KMS-11 (cell line): ENCODE data around the gene PRKACB.

Source experiments
- H2AFZ ChIP-seq: fragments of 200-600 bp; sonication (generic); 2 replicates; pipeline ENCODE4 v1.6.1; 2016; ENCODE audit warnings: antibody characterized with exemption, mixed run types, low read depth
- H3K27ac ChIP-seq: fragments of 200-600 bp; sonication (generic); 2 replicates; pipeline ENCODE4 v1.6.1; 2016; ENCODE audit warnings: mild to moderate bottlenecking, mixed run types
- H3K27me3 ChIP-seq: fragments of 200-600 bp; sonication (generic); 2 replicates; pipeline ENCODE4 v1.6.1; 2017; ENCODE audit warnings: mild to moderate bottlenecking, low read depth, mixed run types, moderate library complexity; ENCODE audit not compliant: insufficient read depth
- H3K36me3 ChIP-seq: fragments of 200-600 bp; sonication (generic); 2 replicates; pipeline ENCODE4 v1.6.1; 2017; ENCODE audit warnings: mild to moderate bottlenecking, mixed run types; ENCODE audit not compliant: insufficient read depth
- H3K4me1 ChIP-seq: fragments of 200-600 bp; sonication (generic); 2 replicates; pipeline ENCODE4 v1.6.1; 2016; ENCODE audit warnings: mild to moderate bottlenecking, low read depth, mixed run types; ENCODE audit not compliant: poor library complexity, severe bottlenecking
- H3K4me2 ChIP-seq: fragments of 200-600 bp; sonication (generic); 2 replicates; pipeline ENCODE4 v1.7.0; 2016; ENCODE audit warnings: mild to moderate bottlenecking, mixed run types
- H3K4me3 ChIP-seq: fragments of 200-600 bp; sonication (generic); IDR thresholded peaks from 2 replicates; pipeline ENCODE4 v1.6.1; 2017; ENCODE audit warnings: low read depth, low read length, mixed read lengths; ENCODE audit not compliant: insufficient read depth
- H3K79me2 ChIP-seq: fragments of 200-600 bp; sonication (generic); 2 replicates; pipeline ENCODE4 v1.6.1; 2016; ENCODE audit warnings: low read depth, mixed run types; ENCODE audit not compliant: insufficient read depth
- H3K9ac ChIP-seq: fragments of 200-600 bp; sonication (generic); 2 replicates; pipeline ENCODE4 v1.6.1; 2016; ENCODE audit warnings: mild to moderate bottlenecking, mixed run types
- H4K20me1 ChIP-seq: fragments of 200-600 bp; sonication (generic); 2 replicates; pipeline ENCODE4 v1.6.1; 2016; ENCODE audit warnings: mild to moderate bottlenecking, mixed run types; ENCODE audit not compliant: insufficient read depth
- TF ChIP-seq, protein P1 (sequence below): fragments of 200-600 bp; sonication (generic); conservative IDR thresholded peaks from 2 replicates; pipeline ENCODE4 v1.6.1; 2017; ENCODE audit warnings: low read depth, mild to moderate bottlenecking, antibody characterized with exemption, low read length, moderate library complexity, mixed read lengths

Gene PRKACB

DNA sequence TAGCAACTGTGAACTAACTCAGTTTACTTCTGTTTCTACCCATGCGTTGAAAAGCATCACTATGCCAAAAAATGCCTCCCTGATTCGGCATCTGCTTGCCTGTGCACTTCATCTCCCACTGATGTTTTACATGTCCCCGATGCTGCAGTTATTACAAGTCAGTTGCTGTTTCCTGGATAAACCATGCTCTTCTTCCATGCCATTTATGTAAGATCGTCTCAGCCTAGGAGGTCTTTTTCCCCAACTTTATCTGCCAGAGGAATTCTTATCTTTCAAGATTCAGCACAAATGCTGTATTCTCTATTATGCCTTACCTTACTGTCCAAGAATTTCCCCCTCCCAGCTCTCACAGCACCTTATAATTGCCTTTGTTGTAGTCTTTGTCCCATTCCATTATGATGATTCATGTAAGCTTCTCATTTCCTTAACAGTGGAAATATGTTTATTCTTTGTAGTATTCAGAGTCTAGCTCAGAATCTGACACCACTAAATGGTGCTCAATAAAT lies 30.0 kb downstream of the PRKACB start:
- Histone ChIP-seq H3K36me3 (no peaks in the 10 kb centered on the region), H3K9ac (no peak overlapping the region), H3K4me2 (no peak overlapping the region), H2AFZ (no peak overlapping the region), H3K27ac (no peak overlapping the region), H4K20me1 (no peaks in the 10 kb centered on the region), H3K4me1 (no peaks in the 10 kb centered on the region), H3K27me3 (no peaks in the 10 kb centered on the region), H3K4me3 (no peak overlapping the region), H3K79me2 (no peaks in the 10 kb centered on the region)
- TF ChIP-seq, protein P1, sequence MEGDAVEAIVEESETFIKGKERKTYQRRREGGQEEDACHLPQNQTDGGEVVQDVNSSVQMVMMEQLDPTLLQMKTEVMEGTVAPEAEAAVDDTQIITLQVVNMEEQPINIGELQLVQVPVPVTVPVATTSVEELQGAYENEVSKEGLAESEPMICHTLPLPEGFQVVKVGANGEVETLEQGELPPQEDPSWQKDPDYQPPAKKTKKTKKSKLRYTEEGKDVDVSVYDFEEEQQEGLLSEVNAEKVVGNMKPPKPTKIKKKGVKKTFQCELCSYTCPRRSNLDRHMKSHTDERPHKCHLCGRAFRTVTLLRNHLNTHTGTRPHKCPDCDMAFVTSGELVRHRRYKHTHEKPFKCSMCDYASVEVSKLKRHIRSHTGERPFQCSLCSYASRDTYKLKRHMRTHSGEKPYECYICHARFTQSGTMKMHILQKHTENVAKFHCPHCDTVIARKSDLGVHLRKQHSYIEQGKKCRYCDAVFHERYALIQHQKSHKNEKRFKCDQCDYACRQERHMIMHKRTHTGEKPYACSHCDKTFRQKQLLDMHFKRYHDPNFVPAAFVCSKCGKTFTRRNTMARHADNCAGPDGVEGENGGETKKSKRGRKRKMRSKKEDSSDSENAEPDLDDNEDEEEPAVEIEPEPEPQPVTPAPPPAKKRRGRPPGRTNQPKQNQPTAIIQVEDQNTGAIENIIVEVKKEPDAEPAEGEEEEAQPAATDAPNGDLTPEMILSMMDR = no peak

DNA sequence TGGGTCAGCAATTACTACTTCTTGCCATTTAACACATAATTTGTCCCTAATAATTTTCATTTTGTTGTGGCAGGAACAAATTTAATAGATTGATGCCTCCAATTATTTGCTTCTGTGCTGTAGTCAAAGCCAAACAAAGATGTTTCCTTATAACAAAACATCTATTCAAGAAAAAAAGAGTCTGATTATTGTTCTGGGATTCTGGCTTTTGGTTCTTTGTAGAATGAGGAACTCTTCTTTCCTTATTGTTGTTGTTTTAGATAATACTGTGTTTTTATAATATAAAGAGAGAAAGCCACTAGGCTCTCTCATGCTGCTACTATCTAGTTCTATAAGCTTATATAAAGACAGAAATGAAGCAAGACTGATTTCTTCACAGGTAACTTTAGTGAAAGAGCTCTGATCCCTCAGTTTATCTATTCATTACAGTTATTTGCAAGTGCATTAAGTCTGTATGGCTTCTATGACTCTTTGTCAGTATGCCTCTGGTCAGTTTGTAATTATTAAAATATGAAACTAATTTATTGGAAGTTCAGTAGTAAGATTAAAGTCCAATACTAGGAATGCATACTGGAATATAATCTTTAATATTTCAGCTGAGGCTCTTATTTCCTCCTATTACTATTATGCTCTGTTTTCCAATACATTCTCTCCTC lies 37.4 kb downstream of the PRKACB start:
- no peaks in the 10 kb centered on the region for H3K4me1 ChIP-seq
- no peaks in the 10 kb centered on the region for H3K27me3 ChIP-seq
- no peaks in the 10 kb centered on the region for H3K79me2 ChIP-seq
- H3K4me2 ChIP-seq = no peak overlapping the region
- H3K9ac ChIP-seq = no peak overlapping the region
- no peak overlapping the region for H3K27ac ChIP-seq
- H2AFZ ChIP-seq = no peak overlapping the region
- no peak overlapping the region for H3K4me3 ChIP-seq
- TF ChIP-seq, protein P1 = no peak
- no peaks in the 10 kb centered on the region for H4K20me1 ChIP-seq
- H3K36me3 ChIP-seq = no peaks in the 10 kb centered on the region

DNA sequence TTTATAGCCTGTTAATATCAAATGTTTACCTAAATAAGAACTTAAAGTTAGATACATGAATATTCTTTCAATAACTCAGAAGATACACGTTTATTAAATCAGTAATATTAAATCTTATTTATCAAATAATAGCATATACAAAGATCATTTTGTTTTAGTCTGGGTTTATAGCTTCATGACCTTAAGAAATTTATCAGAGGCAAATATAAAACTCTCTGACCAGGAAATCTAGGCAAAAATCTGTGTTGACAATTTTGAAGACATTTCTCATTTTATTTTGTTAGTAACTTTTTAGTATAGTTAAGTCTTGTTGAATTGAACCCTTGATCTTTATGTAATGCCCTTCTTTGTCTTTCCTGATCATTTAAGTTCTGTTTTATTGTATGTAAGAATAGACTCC lies 46.4 kb downstream of the PRKACB start:
- no peak overlapping the region for H3K4me3 ChIP-seq
- no peaks in the 10 kb centered on the region for H4K20me1 ChIP-seq
- H3K4me2 ChIP-seq = no peak overlapping the region
- H3K27me3 ChIP-seq = no peaks in the 10 kb centered on the region
- H3K27ac ChIP-seq = no peak overlapping the region
- H2AFZ ChIP-seq = no peak overlapping the region
- H3K4me1 ChIP-seq = no peaks in the 10 kb centered on the region
- TF ChIP-seq, protein P1 = no peak
- no peaks in the 10 kb centered on the region for H3K36me3 ChIP-seq
- H3K79me2 ChIP-seq = no peaks in the 10 kb centered on the region
- H3K9ac ChIP-seq = no peak overlapping the region

DNA sequence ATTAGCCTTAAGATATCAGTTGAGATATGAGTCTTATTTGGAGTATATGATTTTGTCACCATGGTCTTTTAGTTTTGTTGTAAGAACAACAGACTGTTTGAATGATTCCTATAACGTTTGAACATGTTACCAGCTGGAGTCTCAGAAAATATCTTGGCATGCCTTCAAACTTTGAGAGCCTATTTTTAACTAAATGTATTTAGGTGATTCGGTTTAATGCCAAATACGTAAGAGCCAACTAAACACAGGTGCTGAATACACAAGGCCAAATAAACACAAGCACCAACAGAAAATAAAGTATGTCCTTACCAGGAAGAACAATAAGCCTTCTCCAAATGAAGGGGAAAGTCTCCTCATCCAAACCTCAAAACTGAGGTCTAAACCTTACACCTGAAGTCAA lies 48.6 kb downstream of the PRKACB start:
- TF ChIP-seq, protein P1 = no peak
- no peaks in the 10 kb centered on the region for H3K79me2 ChIP-seq
- H3K36me3 ChIP-seq = no peaks in the 10 kb centered on the region
- H3K4me2 ChIP-seq = no peak overlapping the region
- no peaks in the 10 kb centered on the region for H3K4me1 ChIP-seq
- H3K27me3 ChIP-seq = no peaks in the 10 kb centered on the region
- no peak overlapping the region for H3K4me3 ChIP-seq
- H4K20me1 ChIP-seq = no peaks in the 10 kb centered on the region
- H2AFZ ChIP-seq = no peak overlapping the region
- no peak overlapping the region for H3K27ac ChIP-seq
- H3K9ac ChIP-seq = no peak overlapping the region
